Urothelium cell line (cell line): ENCODE data around the gene ALKBH1.

Experiments used
- DNase-seq: peaks from one replicate; pipeline ENCODE4 v3.0.0; 2011; ENCODE audit warnings: low spot score, mixed read lengths
- FAIRE-seq: peaks from 2 replicates; lab custom pipeline; 2011; peaks lifted over from hg19 to GRCh38; lab: Jason Lieb, UNC

ALKBH1 gene

DNA sequence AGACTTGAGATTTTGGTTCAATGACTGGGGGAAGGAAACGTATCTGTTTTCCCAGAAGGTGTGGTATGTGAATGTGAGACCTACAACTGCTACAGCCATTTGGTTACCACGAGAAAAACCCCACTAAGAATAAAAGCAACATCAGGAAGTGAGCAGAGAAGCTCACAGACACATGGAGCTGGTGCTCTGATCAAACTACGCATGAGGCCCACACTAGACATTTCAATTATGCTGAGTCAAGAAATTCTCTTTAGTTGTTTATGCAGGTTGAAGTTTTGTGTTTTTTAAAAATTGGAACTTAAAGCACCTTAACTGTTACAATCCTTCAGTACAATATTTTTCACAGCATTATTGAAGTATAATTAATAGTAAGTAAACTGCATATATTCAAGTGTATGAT is 82.5 kb downstream of the ALKBH1 start:
- no peak for DNase-seq
- FAIRE-seq, result no peak

DNA sequence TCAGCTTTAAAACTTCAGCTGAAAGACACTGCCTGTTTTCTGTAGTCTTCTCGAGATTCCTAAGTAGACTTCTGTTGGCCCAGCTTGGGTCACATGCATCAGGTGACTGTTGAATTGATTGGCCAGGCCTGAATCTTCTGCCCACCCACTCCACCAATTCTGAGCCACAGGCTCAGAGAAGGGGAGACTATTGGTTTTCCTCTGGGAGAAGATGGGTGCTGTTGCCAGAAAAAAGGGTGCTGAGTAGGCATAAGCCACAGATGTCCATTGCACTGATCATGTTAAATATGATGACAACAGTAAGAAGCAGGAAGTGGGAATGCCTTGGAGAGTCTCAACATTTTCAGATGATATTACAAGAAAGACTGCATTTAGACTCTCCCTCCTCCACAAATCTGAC is 84.6 kb downstream of the ALKBH1 start:
- FAIRE-seq (no peak), DNase-seq (no peak)
